ENCODE measurements around the gene HK1. TPM values are rescaled to one million over a fixed set of nuclear protein-coding genes. Genes with fewer than 3 reads are reported as not detected.
A peak's percentile ranks its signal among the peaks of the same experiment; 100 is the strongest.
"Not testable (repeated sequence)": the region's sequence is repeated elsewhere in the genome, so short reads cannot be mapped to it uniquely, and the experiment has no call there.

The HK1 gene
- total RNA-seq, 1 donor from 2014 or later = 168 TPM

GRCh38 chr10:69446229-69446628 lies 167.9 kb downstream of the HK1 start:
- ATAC-seq (ENCODE audit: poor library complexity) (no peak), DNase-seq (no peak)
- intact Hi-C loops (cut with DNase I) = no loop called here

- no peak for ATAC-seq (ENCODE audit: poor library complexity)
Measured at GRCh38 chr10:69446650-69447151, 168.4 kb downstream of the HK1 start.

GRCh38 chr10:69449841-69450240 lies 171.5 kb downstream of the HK1 start:
- ATAC-seq (ENCODE audit: poor library complexity) (peak; percentile 64), DNase-seq (no peak)
- intact Hi-C loops (cut with DNase I) = no loop called here

More at GRCh38 chr10:69446650-69447151, 168.4 kb downstream of the HK1 start:
- intact Hi-C loops (cut with DNase I) = no loop called here
- no peak for DNase-seq

GRCh38 chr10:69450395-69450794 lies 172.1 kb downstream of the HK1 start:
- ATAC-seq (ENCODE audit: poor library complexity); DNase-seq; intact Hi-C loops (cut with DNase I): not testable (repeated sequence)

GRCh38 chr10:69451209-69451783 lies 173.0 kb downstream of the HK1 start, which contains the start of gene TSPAN15:
TSS of gene TSPAN15 (plus strand) at chr10:69451465. CDS start at chr10:69451595, 130 bp downstream.
- intact Hi-C loops (cut with DNase I) = no loop called here
- ATAC-seq (ENCODE audit: poor library complexity) (peak; percentile 98), DNase-seq (peak; percentile 94)

Other genes with a start within 250 kb of the HK1 start
- 37.5 TPM for gene SRGN, start 190.4 kb upstream of the HK1 start, total RNA-seq
- 34.8 TPM for gene VPS26A, start 154.3 kb upstream of the HK1 start, total RNA-seq
- 36.4 TPM for gene SUPV3L1, start 98.3 kb upstream of the HK1 start, total RNA-seq
- not detected for gene HKDC1, start 58.2 kb upstream of the HK1 start, total RNA-seq
- 0.24 TPM for gene TACR2, start 138.4 kb downstream of the HK1 start, total RNA-seq
- 9.5 TPM for gene TSPAN15, start 173.0 kb downstream of the HK1 start, total RNA-seq

Measured in Right ventricle myocardium superior (tissue), 1 donor.